Gastrocnemius medialis (tissue), 4 donors: ENCODE results near the gene CNOT10. TPM values are rescaled to one million over a fixed set of nuclear protein-coding genes. Genes with fewer than 3 reads are reported as not detected.

ENCODE experiments used
- ATAC-seq, 2 donors: fragments of 150-250 bp; one replicate each; pipeline ENCODE4 v1.9.1; 2016
- DNase-seq, 2 donors: peaks; one replicate each; pipeline ENCODE4 v3.0.0-alpha.2; 2019
- H3K27ac ChIP-seq, 4 donors: fragments of 200-600 bp; sonication (generic); 1 replicate in 1 of 4; 2 replicates in 3 of 4; pipeline ENCODE4 v1.5.1; 2016 to 2018; ENCODE audit warnings: mild to moderate bottlenecking in 2 of 4, moderate library complexity in 1 of 4
- H3K27me3 ChIP-seq, 3 donors: fragments of 200-600 bp; sonication (generic) in 2 of 3; 1 replicate in 1 of 3; 2 replicates in 2 of 3; pipeline versions ENCODE4 v1.5.1 to v1.6.0; 2016 to 2019; ENCODE audit warnings: mild to moderate bottlenecking in 1 of 3, moderate library complexity in 1 of 3
- H3K36me3 ChIP-seq, 2 donors: fragments of 200-600 bp; sonication (generic) in 1 of 2; one replicate each; pipeline ENCODE4 v1.5.1; 2017 to 2018
- H3K4me1 ChIP-seq, 2 donors: fragments of 200-600 bp; sonication (generic) in 1 of 2; one replicate each; pipeline ENCODE4 v1.5.1; 2016 to 2017; ENCODE audit warnings: mild to moderate bottlenecking in 2 of 2
- H3K4me3 ChIP-seq, 4 donors: fragments of 200-600 bp; sonication (generic) in 3 of 4; 1 replicate in 1 of 4; 2 replicates in 3 of 4; pipeline ENCODE4 v1.5.1; 2016 to 2019; ENCODE audit warnings: mild to moderate bottlenecking in 2 of 4
- H3K9me3 ChIP-seq, 3 donors: fragments of 200-600 bp; sonication (generic) in 2 of 3; 1 replicate in 1 of 3; 2 replicates in 2 of 3; pipeline ENCODE4 v1.5.1; 2016 to 2019
- CTCF ChIP-seq, 5 experiments: fragments of 450-650 bp in 3 of 5; fragments of 200-600 bp in 2 of 5; sonication (generic) in 2 of 5; IDR thresholded peaks in 4 of 5; conservative IDR thresholded peaks in 1 of 5; 1 replicate in 4 of 5; 2 replicates in 1 of 5; pipeline ENCODE4 v1.5.1; 2016 to 2019; ENCODE audit warnings: antibody characterized with exemption in 5 of 5, mild to moderate bottlenecking in 3 of 5, moderate library complexity in 3 of 5
- POLR2A ChIP-seq, 2 donors: fragments of 450-650 bp; IDR thresholded peaks; one replicate each; pipeline ENCODE4 v1.6.1; 2017; ENCODE audit warnings: antibody characterized with exemption in 2 of 2, mild to moderate bottlenecking in 2 of 2, moderate library complexity in 2 of 2
- in situ Hi-C, 4 donors: fragments of 200-750 bp; cut with MboI; loops; one replicate each; pipeline versions ENCODE4 v1.15.0 to v1.8.0; 2017; ENCODE audit warnings: low sequenced_read_pairs in 4 of 4
- intact Hi-C: fragments of 100-400 bp; cut with DNase I; formaldehyde crosslinking; loops from one replicate; pipeline ENCODE4 v1.15.1; 2023; ENCODE audit warnings: low total_unique reads
- total RNA-seq, 4 donors: library from RNA; depleted of rRNA; stranded (reverse); fragments of >200 nt; gene quantifications; one replicate each; pipeline versions ENCODE4 v1.1.0 to v1.2.3, GENCODE V29; 2016

The CNOT10 gene
- total RNA-seq, 4 donors from 2014 or later = 10.2 to 16.8 (median 10.9) TPM

DNA sequence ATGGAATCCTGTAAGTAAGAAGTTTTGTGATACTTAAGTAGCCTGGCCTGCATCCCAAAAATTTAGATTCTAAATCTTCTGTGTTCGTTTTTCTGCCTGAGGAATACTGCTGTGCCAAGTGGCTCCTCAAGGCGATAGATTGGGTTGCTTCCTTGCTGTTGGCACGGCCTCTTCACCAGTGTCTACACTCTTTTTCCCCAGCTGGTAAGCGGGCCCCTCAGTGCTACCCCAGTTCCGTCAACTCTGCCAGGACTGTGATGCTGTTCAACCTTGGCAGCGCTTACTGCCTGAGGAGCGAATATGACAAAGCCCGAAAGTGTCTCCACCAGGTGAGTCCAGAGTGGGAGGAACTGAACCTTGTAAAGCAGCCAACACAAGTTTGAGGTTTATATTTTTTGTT lies 79.5 kb downstream of the CNOT10 start:
- ATAC-seq (no peak), DNase-seq (no peak)
- no peak overlapping the region for H3K4me3 ChIP-seq
- TF ChIP-seq CTCF (IDR thresholded peaks at IDR 0.05 in 4 of 5, conservative IDR thresholded peaks at IDR 0.05 in 1 of 5) (no peak), POLR2A (IDR thresholded peaks at IDR 0.05) (no peak)
- no peaks in the 10 kb centered on the region for H3K4me1 ChIP-seq
- no peaks in the 10 kb centered on the region for H3K27me3 ChIP-seq
- H3K36me3 ChIP-seq = peaks cover 0 to 49% of the 10 kb centered on the region in 2 donors
- no peak overlapping the region for H3K27ac ChIP-seq
- H3K9me3 ChIP-seq = no peaks in the 10 kb centered on the region
- in situ Hi-C loops (no loop called here), intact Hi-C loops (no loop called here)

GRCh38 chr3:32778389-32778788 lies 93.4 kb downstream of the CNOT10 start:
- H3K9me3 ChIP-seq = no peaks in the 10 kb centered on the region
- no peak overlapping the region for H3K4me3 ChIP-seq
- ATAC-seq (no peak), DNase-seq (no peak)
- no peak overlapping the region for H3K27ac ChIP-seq
- peaks cover 0 to 5% of the 10 kb centered on the region in 2 donors for H3K4me1 ChIP-seq
- in situ Hi-C loops (no loop called here), intact Hi-C loops (no loop called here)
- TF ChIP-seq CTCF (IDR thresholded peaks at IDR 0.05 in 4 of 5, conservative IDR thresholded peaks at IDR 0.05 in 1 of 5) = no peak
- no peak for TF ChIP-seq POLR2A (IDR thresholded peaks at IDR 0.05)
- peaks cover 0 to 19% of the 10 kb centered on the region in 2 donors for H3K36me3 ChIP-seq
- H3K27me3 ChIP-seq = no peaks in the 10 kb centered on the region

DNA sequence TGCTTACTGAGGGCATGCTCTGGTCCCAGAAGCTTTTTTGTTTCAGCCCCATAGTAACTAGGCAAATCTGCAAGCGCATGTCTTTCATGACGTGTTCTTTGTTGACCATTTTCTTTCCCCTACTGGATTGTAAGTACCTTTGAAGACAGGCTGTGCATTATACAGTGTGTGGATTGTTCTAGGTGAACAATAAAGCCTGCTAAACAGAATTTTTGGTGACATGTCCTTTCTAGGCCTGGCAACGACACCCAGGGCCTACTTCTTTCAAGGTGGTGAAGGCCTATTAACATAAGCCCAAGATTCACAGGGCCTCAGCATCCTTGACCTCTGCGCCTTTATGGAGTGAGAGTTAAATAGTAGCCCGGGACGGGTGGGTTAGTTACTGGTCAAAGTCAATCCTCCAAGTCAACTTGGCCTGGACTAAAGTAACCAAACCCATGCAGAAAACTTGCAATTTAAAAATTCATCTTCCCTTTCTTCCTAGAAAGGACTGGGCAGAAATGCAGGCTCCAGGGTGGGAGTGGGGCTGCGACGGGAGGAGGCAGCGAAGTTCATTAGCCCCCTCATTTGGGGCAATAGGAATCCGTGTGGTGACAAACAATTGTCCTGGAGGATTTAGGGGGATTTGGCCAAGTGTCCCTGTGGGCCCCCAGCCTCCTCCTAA lies 95.2 kb downstream of the CNOT10 start:
- H3K9me3 ChIP-seq = no peaks in the 10 kb centered on the region
- no peak for ATAC-seq
- H3K4me1 ChIP-seq = peaks cover 0 to 5% of the 10 kb centered on the region in 2 donors
- DNase-seq = no peak
- H3K27ac ChIP-seq = no peak overlapping the region
- H3K36me3 ChIP-seq = peaks cover 0 to under 1% of the 10 kb centered on the region in 2 donors
- H3K4me3 ChIP-seq = peak overlapping the region in 3 of 4 donors; percentile 61 to 85 (median 70)
- in situ Hi-C loops (no loop called here), intact Hi-C loops (no loop called here)
- no peaks in the 10 kb centered on the region for H3K27me3 ChIP-seq
- TF ChIP-seq POLR2A (IDR thresholded peaks at IDR 0.05) (no peak), CTCF (IDR thresholded peaks at IDR 0.05 in 4 of 5, conservative IDR thresholded peaks at IDR 0.05 in 1 of 5) (no peak)

- TF ChIP-seq POLR2A (IDR thresholded peaks at IDR 0.05) = no peak
- no peak for TF ChIP-seq CTCF (IDR thresholded peaks at IDR 0.05 in 4 of 5, conservative IDR thresholded peaks at IDR 0.05 in 1 of 5)
- in situ Hi-C loops = no loop called here
- no peaks in the 10 kb centered on the region for H3K27me3 ChIP-seq
- no peaks in the 10 kb centered on the region for H3K9me3 ChIP-seq
- H3K4me1 ChIP-seq = peaks cover 0 to 5% of the 10 kb centered on the region in 2 donors
- H3K27ac ChIP-seq = no peak overlapping the region
- DNase-seq (no peak), ATAC-seq (peak; percentile 24 to 43)
- H3K36me3 ChIP-seq = no peaks in the 10 kb centered on the region
- intact Hi-C loops = no loop called here
- peak overlapping the region; percentile 57 to 85 (median 66) for H3K4me3 ChIP-seq
Measured at GRCh38 chr3:32780735-32781210, 95.8 kb downstream of the CNOT10 start.
